ENCODE results near the gene ALDH3A1. TPM values are rescaled to one million over a fixed set of nuclear protein-coding genes. Genes with fewer than 3 reads are reported as not detected.

The ALDH3A1 gene
- total RNA-seq, 1 experiment from 2014 or later: 0.39 TPM

GRCh38 chr17:19702217-19702641 lies 45.9 kb downstream of the ALDH3A1 start:
- H3K23me2 ChIP-seq (ENCODE audit: insufficient read length, low read depth, low read length, poor library complexity, severe bottlenecking): no peaks in the 10 kb centered on the region
- H4K20me1 ChIP-seq (ENCODE audit: control insufficient read depth, insufficient read depth, insufficient read length): no peaks in the 10 kb centered on the region
- H3K4me3 Mint-ChIP-seq: no peak overlapping the region; a peak in 1 of 5 replicates
- no peak overlapping the region for H2AFZ ChIP-seq (ENCODE audit: low read length)
- no peak overlapping the region for H2BK120ac ChIP-seq (ENCODE audit: low read depth, low read length, poor library complexity, severe bottlenecking)
- DNase-seq: peak; percentile 14
- no peaks in the 10 kb centered on the region; a peak in 1 of 5 replicates for H3K9me3 Mint-ChIP-seq
- no peak overlapping the region for H4K5ac ChIP-seq (ENCODE audit: insufficient read length, low read depth, low read length)
- no peak overlapping the region for H3K18ac ChIP-seq (ENCODE audit: insufficient read length, low read depth, low read length)
- H3K4ac ChIP-seq (ENCODE audit: low read depth, low read length): no peak overlapping the region
- no peaks in the 10 kb centered on the region for H3K36me3 Mint-ChIP-seq (ENCODE audit: insufficient read depth in 1 of 3, low read depth in 3 of 3)
- H3T11ph ChIP-seq (ENCODE audit: low read length): no peak overlapping the region
- peaks cover 32 to 38% of the 10 kb centered on the region in 2 experiments for H3K4me1 Mint-ChIP-seq
- no peak overlapping the region for H4K8ac ChIP-seq (replicated peaks; ENCODE audit: insufficient read length, low read depth, low read length)
- no peak overlapping the region for H3K9ac ChIP-seq (ENCODE audit: extremely low read depth, insufficient read length, low read length)
- no peak overlapping the region for H2AK5ac ChIP-seq (ENCODE audit: insufficient read length, low read length)
- H2BK5ac ChIP-seq (ENCODE audit: insufficient read length, low read length): no peak overlapping the region
- no peak overlapping the region; a peak in 1 of 7 replicates for H3K27ac Mint-ChIP-seq
- no peaks in the 10 kb centered on the region for H3K27me3 ChIP-seq (ENCODE audit: insufficient read depth, low read length)
- H3K27ac ChIP-seq (ENCODE audit: insufficient read length, low read depth, low read length): no peak overlapping the region
- H3K14ac ChIP-seq (ENCODE audit: insufficient read depth, low read length): no peak overlapping the region
- no peak overlapping the region for H4K91ac ChIP-seq (ENCODE audit: insufficient read length, low read depth, low read length)
- H2BK20ac ChIP-seq (ENCODE audit: low read depth, low read length, poor library complexity, severe bottlenecking): no peak overlapping the region
- H3K4me1 ChIP-seq (ENCODE audit: insufficient read depth, low read length): no peaks in the 10 kb centered on the region; the same call in 1 of the 2 replicates
- H3K27me3 Mint-ChIP-seq (ENCODE audit: low read depth): no peaks in the 10 kb centered on the region
- H3K4me2 ChIP-seq (ENCODE audit: insufficient read depth, insufficient read length, low read length): no peak overlapping the region
- H3K79me1 ChIP-seq (ENCODE audit: insufficient read depth, low read depth, low read length, poor library complexity, severe bottlenecking): no peaks in the 10 kb centered on the region
- H2BK12ac ChIP-seq (ENCODE audit: insufficient read length, low read depth, low read length): no peak overlapping the region
- no peaks in the 10 kb centered on the region for H3K9me3 ChIP-seq (ENCODE audit: control insufficient read depth, low read depth, low read length)
- WGBS (ENCODE audit: extremely low coverage, insufficient read length, low lambda C conversion rate): no CpG with 5 or more reads among the region's 4 CpGs
- TF ChIP-seq, protein P1, sequence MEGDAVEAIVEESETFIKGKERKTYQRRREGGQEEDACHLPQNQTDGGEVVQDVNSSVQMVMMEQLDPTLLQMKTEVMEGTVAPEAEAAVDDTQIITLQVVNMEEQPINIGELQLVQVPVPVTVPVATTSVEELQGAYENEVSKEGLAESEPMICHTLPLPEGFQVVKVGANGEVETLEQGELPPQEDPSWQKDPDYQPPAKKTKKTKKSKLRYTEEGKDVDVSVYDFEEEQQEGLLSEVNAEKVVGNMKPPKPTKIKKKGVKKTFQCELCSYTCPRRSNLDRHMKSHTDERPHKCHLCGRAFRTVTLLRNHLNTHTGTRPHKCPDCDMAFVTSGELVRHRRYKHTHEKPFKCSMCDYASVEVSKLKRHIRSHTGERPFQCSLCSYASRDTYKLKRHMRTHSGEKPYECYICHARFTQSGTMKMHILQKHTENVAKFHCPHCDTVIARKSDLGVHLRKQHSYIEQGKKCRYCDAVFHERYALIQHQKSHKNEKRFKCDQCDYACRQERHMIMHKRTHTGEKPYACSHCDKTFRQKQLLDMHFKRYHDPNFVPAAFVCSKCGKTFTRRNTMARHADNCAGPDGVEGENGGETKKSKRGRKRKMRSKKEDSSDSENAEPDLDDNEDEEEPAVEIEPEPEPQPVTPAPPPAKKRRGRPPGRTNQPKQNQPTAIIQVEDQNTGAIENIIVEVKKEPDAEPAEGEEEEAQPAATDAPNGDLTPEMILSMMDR (conservative IDR thresholded peaks at IDR 0.05): no peak
- H3K56ac ChIP-seq (ENCODE audit: insufficient read length, low read depth, low read length): no peak overlapping the region
- H2BK15ac ChIP-seq (ENCODE audit: low read depth, low read length): no peak overlapping the region
- no peak overlapping the region for H3K23ac ChIP-seq (ENCODE audit: insufficient read length, low read depth, low read length)
- H3K79me2 ChIP-seq (ENCODE audit: insufficient read depth, low read length): no peaks in the 10 kb centered on the region

Other genes with a start within 250 kb of the ALDH3A1 start
- 2.0 and 4.0 TPM in 2 replicates for gene SLC47A1, start 214.4 kb downstream of the ALDH3A1 start, total RNA-seq (2021)
- gene ALDH3A2, start 99.5 kb downstream of the ALDH3A1 start, total RNA-seq (2021): 94.2 and 100 TPM in 2 replicates
- gene SLC47A2, start 31.7 kb downstream of the ALDH3A1 start, total RNA-seq (2021): not detected in 2 replicates
- gene ULK2, start 119.6 kb upstream of the ALDH3A1 start, total RNA-seq (2021): 10.8 and 11.5 TPM in 2 replicates
- gene AKAP10, start 229.5 kb upstream of the ALDH3A1 start, total RNA-seq (2021): 20.2 and 21.5 TPM in 2 replicates